HG02763 (cell line): ENCODE measurements around the gene ACER1.
"Not testable (repeated sequence)": the region's sequence is repeated elsewhere in the genome, so short reads cannot be mapped to it uniquely, and the experiment has no call there.

Source experiments
- ATAC-seq: cut with Tn5 transposase; IDR thresholded peaks from one replicate; pipeline ENCODE4 v1.9.1; 2021; ENCODE audit warnings: mild to moderate bottlenecking, moderate library complexity; ENCODE audit not compliant: unreplicated experiment

The ACER1 gene

GRCh38 chr19:6333439-6333838, at the start of gene ACER1:
ACER1 (minus strand) TSS chr19:6333612; CDS start chr19:6333551, 61 bp downstream.
- no peak for ATAC-seq

- ATAC-seq: no peak
Measured at GRCh38 chr19:6383188-6383587, 49.8 kb upstream of the ACER1 start.

GRCh38 chr19:6381030-6381750, 47.8 kb upstream of the ACER1 start:
- no peak for ATAC-seq

- ATAC-seq: no peak
Measured at GRCh38 chr19:6379744-6380143, 46.3 kb upstream of the ACER1 start.

GRCh38 chr19:6378486-6378885, 45.1 kb upstream of the ACER1 start:
- ATAC-seq: no peak

GRCh38 chr19:6378041-6378440, 44.6 kb upstream of the ACER1 start:
- no peak for ATAC-seq

- no peak for ATAC-seq
Measured at GRCh38 chr19:6376512-6377190, 43.2 kb upstream of the ACER1 start.

GRCh38 chr19:6375411-6376010, 42.1 kb upstream of the ACER1 start, which contains the start of gene PSPN:
PSPN (minus strand) TSS chr19:6375933; CDS start chr19:6375849, 84 bp downstream.
- no peak for ATAC-seq

GRCh38 chr19:6374711-6375410, 41.4 kb upstream of the ACER1 start:
- no peak for ATAC-seq

- ATAC-seq: no peak
Measured at GRCh38 chr19:6374161-6374709, 40.8 kb upstream of the ACER1 start.

- ATAC-seq: no peak
Measured at GRCh38 chr19:6373813-6374108, 40.3 kb upstream of the ACER1 start.

GRCh38 chr19:6373096-6373812, 39.8 kb upstream of the ACER1 start:
- ATAC-seq: peak; percentile 61

- peak; percentile 82 for ATAC-seq
Measured at GRCh38 chr19:6372594-6373095, 39.2 kb upstream of the ACER1 start, which contains the start of gene ALKBH7. ALKBH7 (plus strand) TSS chr19:6372794; CDS start chr19:6372821, 27 bp downstream.

GRCh38 chr19:6364353-6364752, 30.9 kb upstream of the ACER1 start:
- ATAC-seq: no peak

GRCh38 chr19:6362351-6362801, 29.0 kb upstream of the ACER1 start:
- ATAC-seq: no peak

GRCh38 chr19:6362027-6362350, 28.6 kb upstream of the ACER1 start:
- ATAC-seq: no peak

- ATAC-seq: not testable (repeated sequence)
Measured at GRCh38 chr19:6360857-6361216, 27.4 kb upstream of the ACER1 start.

GRCh38 chr19:6360445-6360844, 27.0 kb upstream of the ACER1 start:
- ATAC-seq: not testable (repeated sequence)

- no peak for ATAC-seq
Measured at GRCh38 chr19:6359568-6360341, 26.3 kb upstream of the ACER1 start.

- no peak for ATAC-seq
Measured at GRCh38 chr19:6358003-6358402, 24.6 kb upstream of the ACER1 start.
